Activated CD4-positive, alpha-beta T cell treated with anti-CD3 and anti-CD28 coated beads for 36 hours (primary cell): ENCODE data around the gene ADAMTSL5. TPM values are rescaled to one million over a fixed set of nuclear protein-coding genes. Genes with fewer than 3 reads are reported as not detected.
A peak's percentile ranks its signal among the peaks of the same experiment; 100 is the strongest.

Experiments
- ATAC-seq: fragments of 200-7000 bp; cut with Tn5 transposase; one replicate; pipeline ENCODE4 v1.10.0; 2021; ENCODE audit warnings: mild to moderate bottlenecking, moderate library complexity
- CTCF ChIA-PET: fragments of 350-600 bp; sonication (Branson Sonifier 250); formaldehyde crosslinking; loops from one replicate; lab custom pipeline; 2021; ENCODE audit warnings: antibody characterized with exemption; lab: Charles Lee
- POLR2A ChIA-PET: fragments of 350-600 bp; sonication (Branson Sonifier 250); formaldehyde crosslinking; loops from one replicate; lab custom pipeline; 2021; ENCODE audit warnings: antibody characterized with exemption, inconsistent platforms; lab: Charles Lee
- DNase-seq: peaks from one replicate; pipeline ENCODE4 v3.0.0-alpha.2; 2020
- H3K27ac Mint-ChIP-seq: one replicate; pipeline ENCODE4 v1.8.0; 2021; ENCODE audit warnings: mixed read lengths
- H3K27me3 Mint-ChIP-seq: one replicate; pipeline ENCODE4 v1.8.0; 2021; ENCODE audit warnings: mixed read lengths
- H3K36me3 Mint-ChIP-seq: one replicate; pipeline ENCODE4 v1.8.0; 2021; ENCODE audit warnings: low read depth, mixed read lengths
- H3K4me1 Mint-ChIP-seq: one replicate; pipeline ENCODE4 v1.8.0; 2021; ENCODE audit warnings: mixed read lengths
- H3K4me3 Mint-ChIP-seq: one replicate; pipeline ENCODE4 v1.8.0; 2021; ENCODE audit warnings: mild to moderate bottlenecking, moderate library complexity, mixed read lengths
- H3K9me3 Mint-ChIP-seq: one replicate; pipeline ENCODE4 v1.8.0; 2021; ENCODE audit warnings: low read depth, mixed read lengths
- intact Hi-C, 2 experiments: fragments of 100-400 bp; cut with DNase I in 1 of 2; cut with micrococcal nuclease in 1 of 2; formaldehyde crosslinking; loops; one replicate each; pipeline versions ENCODE4 v1.14.2 to v1.15.1; 2022 to 2024; cut with DNase I, micrococcal nuclease
- total RNA-seq, 2 experiments: library from RNA; stranded (reverse); gene quantifications; one replicate each; pipeline ENCODE4 v1.2.3, GENCODE V29; 2021

ADAMTSL5 gene
- total RNA-seq, 2 experiments from 2014 or later = 2.5 to 3.8 TPM

GRCh38 chr19:1509602-1510441 is 3.0 kb downstream of the ADAMTSL5 start:
- Mint-ChIP-seq H3K27ac (no peak overlapping the region), H3K36me3 (no peaks in the 10 kb centered on the region), H3K9me3 (no peaks in the 10 kb centered on the region), H3K4me3 (no peak overlapping the region), H3K27me3 (no peaks in the 10 kb centered on the region), H3K4me1 (peaks cover 12% of the 10 kb centered on the region)
- POLR2A ChIA-PET = no interaction called here
- intact Hi-C loops = no loop called here
- CTCF ChIA-PET = interaction anchor here (0.6 kb wide), 1 partner anchor 662 kb away, joined by 3 read pairs; no protein-coding TSS in a partner anchor
- ATAC-seq (no peak), DNase-seq (no peak)

- ATAC-seq = no peak
- no peaks in the 10 kb centered on the region for H3K27me3 Mint-ChIP-seq
- intact Hi-C loops = loop anchor here in 1 of 2 experiments (1.0 kb wide), 1 partner anchor 304 kb away; the partner anchor contains the start of gene ATP8B3
- H3K36me3 Mint-ChIP-seq = no peaks in the 10 kb centered on the region
- H3K27ac Mint-ChIP-seq = no peak overlapping the region
- ChIA-PET POLR2A (no interaction called here), CTCF (interaction anchor here (0.6 kb wide), 1 partner anchor 335 kb away, joined by 3 read pairs; no protein-coding TSS in a partner anchor)
- no peak for DNase-seq
- no peaks in the 10 kb centered on the region for H3K9me3 Mint-ChIP-seq
- H3K4me3 Mint-ChIP-seq = no peak overlapping the region
- peaks cover 12% of the 10 kb centered on the region for H3K4me1 Mint-ChIP-seq
Measured at GRCh38 chr19:1508507-1508856, 4.3 kb downstream of the ADAMTSL5 start.

- H3K4me3 Mint-ChIP-seq = peak overlapping the region; percentile 73
- peaks cover 16% of the 10 kb centered on the region for H3K4me1 Mint-ChIP-seq
- no peaks in the 10 kb centered on the region for H3K9me3 Mint-ChIP-seq
- ChIA-PET CTCF (no interaction called here), POLR2A (no interaction called here)
- peak; percentile 87 for ATAC-seq
- no peaks in the 10 kb centered on the region for H3K27me3 Mint-ChIP-seq
- H3K36me3 Mint-ChIP-seq = no peaks in the 10 kb centered on the region
- intact Hi-C loops = loop anchor here (1.0 kb wide), 4 partner anchors 18 to 304 kb away; partner anchors contain the start of genes PCSK4 (in 2 of the 2), ATP8B3 (in 1 of the 2), C19orf25 (in 1 of the 2) and MEX3D (in 1 of the 2)
- H3K27ac Mint-ChIP-seq = peak overlapping the region; percentile 88
- peak; percentile 95 for DNase-seq
Measured at GRCh38 chr19:1507763-1508506, 4.9 kb downstream of the ADAMTSL5 start.

GRCh38 chr19:1507192-1507660 is 5.6 kb downstream of the ADAMTSL5 start:
- intact Hi-C loops = loop anchor here (1.0 kb wide), 3 partner anchors 17 to 61 kb away; partner anchors contain the start of genes PCSK4 (in 2 of the 2), C19orf25 (in 1 of the 2) and MEX3D (in 1 of the 2)
- CTCF ChIA-PET = no interaction called here
- POLR2A ChIA-PET = no interaction called here
- peaks cover 11% of the 10 kb centered on the region for H3K4me1 Mint-ChIP-seq
- no peaks in the 10 kb centered on the region for H3K36me3 Mint-ChIP-seq
- H3K4me3 Mint-ChIP-seq = no peak overlapping the region
- H3K27ac Mint-ChIP-seq = no peak overlapping the region
- H3K9me3 Mint-ChIP-seq = no peaks in the 10 kb centered on the region
- peaks cover 3% of the 10 kb centered on the region for H3K27me3 Mint-ChIP-seq
- DNase-seq (no peak), ATAC-seq (no peak)

GRCh38 chr19:1505991-1506881 is 6.6 kb downstream of the ADAMTSL5 start:
- no peak for DNase-seq
- H3K27ac Mint-ChIP-seq = no peak overlapping the region
- intact Hi-C loops = no loop called here
- ATAC-seq = no peak
- H3K36me3 Mint-ChIP-seq = no peaks in the 10 kb centered on the region
- peaks cover 10% of the 10 kb centered on the region for H3K4me1 Mint-ChIP-seq
- H3K4me3 Mint-ChIP-seq = no peak overlapping the region
- H3K9me3 Mint-ChIP-seq = no peaks in the 10 kb centered on the region
- peaks cover 3% of the 10 kb centered on the region for H3K27me3 Mint-ChIP-seq
- CTCF ChIA-PET = interaction anchor here (1.1 kb wide), 1 partner anchor 15 kb away, joined by 3 read pairs; the partner anchor contains the start of gene REEP6
- POLR2A ChIA-PET = no interaction called here

- no peak for DNase-seq
- no peaks in the 10 kb centered on the region for H3K36me3 Mint-ChIP-seq
- ChIA-PET CTCF (interaction anchor here (0.7 kb wide), 1 partner anchor 13 kb away, joined by 4 read pairs; no protein-coding TSS in a partner anchor), POLR2A (no interaction called here)
- intact Hi-C loops = no loop called here
- H3K27me3 Mint-ChIP-seq = peaks cover 3% of the 10 kb centered on the region
- no peak for ATAC-seq
- peaks cover 10% of the 10 kb centered on the region for H3K4me1 Mint-ChIP-seq
- no peaks in the 10 kb centered on the region for H3K9me3 Mint-ChIP-seq
- H3K27ac Mint-ChIP-seq = no peak overlapping the region
- no peak overlapping the region for H3K4me3 Mint-ChIP-seq
Measured at GRCh38 chr19:1505012-1505411, 7.8 kb downstream of the ADAMTSL5 start.

GRCh38 chr19:1503925-1504773 is 8.7 kb downstream of the ADAMTSL5 start:
- intact Hi-C loops = no loop called here
- CTCF ChIA-PET = interaction anchor here (0.6 kb wide), 1 partner anchor 278 kb away, joined by 3 read pairs; no protein-coding TSS in a partner anchor
- Mint-ChIP-seq H3K27me3 (peaks cover 3% of the 10 kb centered on the region), H3K4me1 (peaks cover 10% of the 10 kb centered on the region), H3K4me3 (no peak overlapping the region), H3K27ac (no peak overlapping the region), H3K9me3 (no peaks in the 10 kb centered on the region), H3K36me3 (no peaks in the 10 kb centered on the region)
- ATAC-seq = no peak
- no peak for DNase-seq
- POLR2A ChIA-PET = no interaction called here

GRCh38 chr19:1503089-1503924 is 9.5 kb downstream of the ADAMTSL5 start:
- ATAC-seq = peak; percentile 49
- Mint-ChIP-seq H3K4me3 (no peak overlapping the region), H3K4me1 (peaks cover 10% of the 10 kb centered on the region)

GRCh38 chr19:1502433-1503088 is 10.3 kb downstream of the ADAMTSL5 start:
- no peak for DNase-seq
- intact Hi-C loops = no loop called here
- Mint-ChIP-seq H3K4me3 (no peak overlapping the region), H3K27me3 (peaks cover 3% of the 10 kb centered on the region), H3K27ac (no peak overlapping the region), H3K9me3 (no peaks in the 10 kb centered on the region), H3K4me1 (peaks cover 5% of the 10 kb centered on the region), H3K36me3 (no peaks in the 10 kb centered on the region)
- CTCF ChIA-PET = interaction anchor here (0.6 to 0.7 kb wide), 3 partner anchors 11 to 202 kb away, joined by 3 read pairs; no protein-coding TSS in a partner anchor
- POLR2A ChIA-PET = no interaction called here
- ATAC-seq = no peak

More at GRCh38 chr19:1503089-1503924, 9.5 kb downstream of the ADAMTSL5 start:
- Mint-ChIP-seq H3K27ac (no peak overlapping the region), H3K36me3 (no peaks in the 10 kb centered on the region), H3K9me3 (no peaks in the 10 kb centered on the region), H3K27me3 (peaks cover 3% of the 10 kb centered on the region)
- CTCF ChIA-PET = interaction anchor here (0.6 to 0.7 kb wide), 3 partner anchors 54 to 277 kb away, joined by 3 read pairs; no protein-coding TSS in a partner anchor
- peak; percentile 88 for DNase-seq
- intact Hi-C loops = no loop called here
- POLR2A ChIA-PET = no interaction called here
